GM18520 (cell line): Measurements from ENCODE around the gene CEMP1.

Source experiments
- ATAC-seq: cut with Tn5 transposase; IDR thresholded peaks from one replicate; pipeline ENCODE4 v1.9.1; 2021; ENCODE audit not compliant: unreplicated experiment

The CEMP1 gene

GRCh38 chr16:2505695-2506094 lies 25.5 kb downstream of the CEMP1 start:
- no peak for ATAC-seq

- ATAC-seq = no peak
Observed at GRCh38 chr16:2501946-2502895, 29.0 kb downstream of the CEMP1 start.

DNA sequence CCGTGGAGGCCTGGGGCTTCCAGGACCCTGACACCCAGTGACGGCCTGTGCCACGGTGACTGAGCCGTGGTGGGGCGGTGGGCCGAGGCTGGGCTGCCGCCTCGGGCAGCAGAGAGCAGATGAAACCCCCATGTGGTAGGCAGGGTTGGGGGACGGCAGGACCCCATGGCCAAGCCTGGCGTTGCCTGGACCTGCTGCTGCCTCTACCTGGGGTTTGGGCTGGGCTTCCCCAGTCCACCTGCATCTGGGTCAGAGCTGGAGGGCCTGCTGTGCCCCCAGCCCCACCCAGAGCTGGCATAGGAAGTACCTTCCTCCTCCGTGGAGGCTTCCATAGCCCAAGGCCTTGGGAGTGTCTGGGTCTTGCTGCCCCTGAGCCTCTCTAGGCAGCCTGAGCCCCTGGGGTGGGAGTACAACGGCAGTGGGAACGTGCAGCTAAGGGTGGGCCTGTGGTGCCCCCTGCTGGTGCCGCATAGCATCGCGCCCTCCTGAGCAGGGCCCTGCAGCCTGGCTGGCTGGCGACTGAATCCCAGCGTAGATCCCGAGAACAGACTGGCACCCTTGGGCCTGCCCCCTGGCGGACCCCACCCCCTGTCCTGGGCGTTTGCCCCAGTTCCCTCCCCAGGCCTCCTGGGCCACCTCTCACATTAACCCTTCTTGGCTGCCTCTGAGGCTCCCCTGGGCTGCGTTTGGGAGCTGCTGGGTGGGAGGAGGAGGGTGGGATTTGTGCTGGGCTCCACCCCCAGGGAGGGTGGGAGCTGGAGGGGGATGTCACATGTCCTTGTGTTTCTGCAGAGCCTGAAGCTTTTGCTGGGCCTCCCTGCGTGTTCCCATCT lies 30.1 kb downstream of the CEMP1 start:
- ATAC-seq = no peak

GRCh38 chr16:2500430-2500917 lies 30.7 kb downstream of the CEMP1 start:
- no peak for ATAC-seq

DNA sequence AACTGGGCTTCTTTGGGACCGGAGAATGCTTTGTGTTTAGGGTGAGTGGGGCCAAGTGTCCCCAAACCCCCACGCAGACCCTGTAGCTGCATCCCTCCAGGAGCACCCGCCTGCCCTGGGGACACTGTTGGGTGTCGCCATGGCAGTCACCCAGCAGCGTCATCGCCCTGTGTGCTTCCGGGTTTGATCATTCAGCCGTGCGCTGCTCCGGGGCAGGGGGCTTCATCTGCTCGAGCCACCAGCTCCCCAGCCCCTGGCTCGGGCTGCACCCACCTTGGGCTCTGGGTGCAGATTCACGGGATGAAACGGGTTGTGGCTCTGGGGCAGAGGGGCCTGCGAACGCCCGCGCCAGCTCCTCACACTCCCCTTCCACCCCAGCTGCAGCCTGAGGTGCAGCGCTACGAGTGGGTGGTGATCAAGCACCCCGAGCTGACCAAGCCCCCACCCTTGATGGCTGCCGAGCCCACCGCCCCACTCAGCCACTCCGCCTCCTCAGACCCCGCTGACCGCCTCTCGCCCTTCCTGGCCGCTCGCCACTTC lies 31.2 kb downstream of the CEMP1 start:
- ATAC-seq = no peak

DNA sequence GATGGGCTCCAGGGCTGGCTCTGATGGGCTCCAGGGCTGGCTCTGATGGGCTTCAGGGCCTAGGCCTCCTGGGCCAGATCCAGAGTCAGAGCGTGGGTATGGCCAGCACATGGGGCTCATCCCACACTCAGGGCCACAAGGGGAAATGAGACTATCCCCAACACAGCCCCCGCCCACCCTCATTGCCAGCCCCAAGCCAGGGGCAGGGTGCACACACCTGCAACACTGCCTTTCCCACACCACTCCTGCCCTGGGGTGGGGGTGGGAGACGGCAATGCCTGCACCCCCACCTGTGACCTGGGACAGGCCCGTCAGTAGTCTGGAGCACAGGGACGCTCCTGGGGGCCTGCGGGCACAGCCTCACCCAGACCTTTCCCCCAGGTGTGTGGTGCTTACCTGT lies 31.8 kb downstream of the CEMP1 start:
- ATAC-seq = no peak

DNA sequence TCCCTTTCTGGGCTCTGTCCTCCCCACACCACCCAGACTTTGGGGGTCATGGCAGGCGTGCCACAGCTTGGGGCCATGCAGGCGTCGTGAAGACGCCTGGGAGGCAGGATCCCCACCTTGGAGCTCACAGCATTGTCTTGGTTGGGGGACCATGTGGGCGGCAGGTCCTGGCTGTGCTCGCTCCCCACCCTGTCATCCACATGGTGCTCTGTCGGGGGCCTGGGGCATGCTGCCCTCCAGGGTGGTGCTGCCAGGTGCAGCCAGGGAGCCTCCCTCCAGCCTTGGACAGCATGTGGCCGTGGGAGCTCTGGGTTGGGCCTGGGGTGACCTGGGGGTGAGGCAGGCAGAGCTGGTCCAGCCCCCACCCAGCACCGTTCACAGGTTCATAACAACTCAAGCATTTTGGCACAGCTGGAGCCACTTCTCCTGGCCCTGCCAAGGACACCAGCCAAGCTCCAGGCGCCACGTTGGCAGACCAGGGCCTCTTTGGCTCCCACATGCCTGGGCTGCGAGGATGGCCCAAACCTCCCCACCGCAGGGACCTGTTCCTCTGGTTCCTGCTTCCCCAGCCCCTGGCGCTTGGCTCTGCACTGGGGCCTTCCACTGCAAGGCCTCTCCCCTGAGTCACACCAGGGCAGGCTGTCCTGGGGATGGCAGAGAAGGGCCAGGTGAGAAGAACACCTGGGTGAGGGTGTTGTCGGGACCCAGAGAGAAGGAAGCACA lies 32.5 kb downstream of the CEMP1 start:
- no peak for ATAC-seq

DNA sequence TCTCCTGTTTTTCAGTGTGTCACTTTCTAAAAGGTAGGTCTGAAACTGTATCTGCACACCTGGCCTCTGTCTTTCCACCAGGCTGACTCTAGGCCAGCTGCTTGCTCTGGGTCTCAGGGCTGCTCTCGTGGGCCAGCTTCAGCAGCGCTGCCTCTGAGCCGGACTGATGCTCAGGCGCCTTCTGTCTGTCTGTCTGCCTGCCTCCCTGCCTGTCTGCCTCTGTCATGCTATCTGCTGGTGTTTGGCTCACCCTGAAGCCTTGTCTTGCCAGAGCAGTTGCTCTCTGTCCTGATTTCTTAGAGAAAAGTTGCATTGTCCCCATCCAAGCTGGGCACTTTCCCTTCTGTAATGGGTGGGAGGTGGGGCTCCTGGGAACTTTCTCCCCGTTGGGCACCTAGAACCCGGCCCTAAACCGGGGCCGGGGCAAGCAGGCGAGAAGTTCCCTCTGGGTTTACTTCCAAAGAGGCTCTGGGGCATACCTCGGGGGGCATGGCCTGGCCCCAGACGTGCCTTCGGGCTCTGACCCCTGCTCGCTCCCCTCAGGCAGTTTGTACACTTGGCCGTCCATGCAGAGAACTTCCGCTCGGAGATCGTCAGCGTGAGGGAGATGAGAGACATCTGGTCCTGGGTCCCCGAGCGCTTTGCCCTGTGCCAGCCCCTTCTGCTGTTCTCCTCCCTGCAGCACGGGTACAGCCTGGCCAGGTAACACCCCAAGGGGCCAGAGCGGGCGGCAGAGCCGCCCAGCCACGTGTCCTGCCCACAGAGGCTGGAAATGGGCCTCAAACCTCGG lies 33.3 kb downstream of the CEMP1 start:
- ATAC-seq = no peak

DNA sequence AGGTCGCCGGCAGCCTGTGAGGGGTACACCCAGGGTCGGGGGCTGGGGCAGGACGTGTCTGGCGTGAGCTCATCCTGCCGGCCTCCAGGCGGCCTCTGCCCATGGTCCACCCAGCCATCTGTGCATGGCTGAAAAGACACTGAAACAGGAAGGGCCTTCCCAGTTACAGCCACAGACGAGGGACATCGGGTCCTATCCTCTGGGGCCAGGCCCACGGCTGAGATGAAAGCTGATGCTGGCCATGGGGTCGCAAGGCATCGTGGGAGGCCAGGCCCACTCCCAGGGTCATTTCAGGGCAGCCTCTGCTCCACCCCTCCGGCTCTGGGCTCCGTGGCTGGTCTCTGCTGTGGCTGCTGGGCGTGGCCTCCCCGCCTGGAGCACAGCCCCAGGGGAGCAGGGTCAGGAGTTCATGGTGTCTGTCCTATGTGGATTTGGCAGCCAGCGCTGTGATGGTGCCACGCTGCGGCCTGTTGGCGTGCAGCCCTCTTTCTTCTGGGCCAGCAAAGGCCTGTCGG lies 34.0 kb downstream of the CEMP1 start:
- ATAC-seq = no peak

GRCh38 chr16:2496223-2497115 lies 34.7 kb downstream of the CEMP1 start:
- ATAC-seq = no peak

DNA sequence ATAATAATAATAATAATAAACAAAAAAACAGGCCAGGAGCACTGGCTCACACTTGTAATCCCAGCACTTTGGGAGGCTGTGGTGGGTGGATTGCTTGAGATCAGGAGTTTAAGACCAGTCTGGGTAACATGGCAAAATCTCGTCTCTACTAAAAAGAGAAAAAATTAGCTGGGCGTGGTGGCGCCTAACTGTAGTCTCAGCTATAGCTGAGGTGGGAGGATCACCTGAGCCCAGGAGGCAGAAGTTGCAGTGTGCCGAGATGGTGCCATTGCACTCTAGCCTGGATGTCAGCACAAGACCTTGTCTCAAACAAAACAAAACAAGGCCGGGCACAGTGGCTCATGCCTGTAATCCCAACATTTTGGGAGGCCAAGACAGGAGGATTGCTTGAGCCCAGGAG lies 36.2 kb downstream of the CEMP1 start:
- ATAC-seq = no peak

GRCh38 chr16:2494616-2495015 lies 36.6 kb downstream of the CEMP1 start:
- no peak for ATAC-seq

DNA sequence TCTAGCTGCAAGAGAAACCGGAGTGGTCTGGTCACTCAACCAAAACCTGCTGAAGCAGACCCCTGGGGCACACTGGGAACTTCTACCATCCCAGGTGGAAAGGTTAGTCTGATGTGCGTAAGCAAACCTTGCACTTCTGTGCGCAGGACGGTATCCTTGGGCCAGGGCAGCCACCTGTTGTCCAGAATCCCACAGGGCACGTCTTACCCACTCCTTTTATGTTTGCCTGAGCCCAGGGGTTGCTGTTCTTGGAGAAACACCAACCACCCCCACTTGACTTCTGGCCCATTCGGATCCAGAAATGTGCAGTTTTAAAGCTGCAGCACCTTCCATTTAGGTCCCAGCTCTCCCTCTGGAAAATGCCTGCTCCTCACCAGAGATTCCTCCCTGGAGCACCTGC lies 37.6 kb downstream of the CEMP1 start:
- no peak for ATAC-seq

GRCh38 chr16:2492292-2492691 lies 38.9 kb downstream of the CEMP1 start:
- no peak for ATAC-seq

- ATAC-seq = no peak
Observed at GRCh38 chr16:2490190-2491105, 40.8 kb downstream of the CEMP1 start.

DNA sequence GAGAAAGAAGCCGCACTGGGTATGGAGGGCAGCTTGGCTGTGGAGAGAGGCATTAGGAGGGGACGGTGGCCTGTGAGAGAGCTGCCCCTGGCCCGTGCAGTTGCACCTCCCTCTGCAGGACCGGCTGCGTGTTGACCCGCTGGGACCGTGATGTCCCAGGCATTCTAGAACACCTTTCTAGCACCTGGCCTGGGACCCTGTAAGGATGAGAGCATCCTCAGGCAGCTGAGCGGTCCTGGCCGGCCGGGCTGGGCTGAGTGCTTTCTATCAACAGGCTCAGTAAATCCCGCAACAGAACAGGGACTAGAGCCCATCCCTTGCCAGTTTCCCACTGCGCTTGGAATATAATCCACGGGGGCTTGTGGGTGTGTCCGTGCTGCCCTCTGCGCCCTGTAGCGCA lies 41.6 kb downstream of the CEMP1 start:
- no peak for ATAC-seq

DNA sequence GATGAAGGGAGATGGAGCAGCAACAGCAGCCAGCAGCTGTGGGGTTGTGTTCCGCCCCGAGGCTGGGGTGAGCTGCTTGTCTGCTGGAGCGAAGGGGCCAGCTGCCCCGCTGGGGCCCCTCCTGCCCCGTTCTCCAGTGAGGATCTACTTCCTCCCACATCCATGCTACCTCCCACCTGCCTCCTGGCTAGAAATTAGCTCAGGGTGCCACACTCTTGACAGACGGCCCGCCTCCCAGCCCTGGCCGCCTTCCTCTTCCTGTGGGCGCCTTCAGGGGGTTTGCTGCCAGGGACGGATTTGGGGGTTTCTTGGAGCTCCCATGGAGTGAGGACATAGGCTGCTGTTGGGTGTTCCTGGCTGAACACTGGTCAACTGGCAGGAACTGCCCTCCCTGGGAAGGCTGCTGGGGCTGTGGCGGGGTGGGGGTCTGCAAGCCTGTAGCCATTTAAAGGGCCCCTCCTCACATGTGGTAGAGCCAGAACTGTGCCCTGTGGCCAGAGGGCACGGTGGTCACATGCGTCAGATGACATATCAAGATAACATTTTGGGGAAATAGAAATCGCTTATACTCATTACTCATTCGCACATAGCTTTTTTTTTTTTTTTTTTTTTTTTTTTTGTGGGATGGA lies 43.2 kb downstream of the CEMP1 start:
- no peak for ATAC-seq

DNA sequence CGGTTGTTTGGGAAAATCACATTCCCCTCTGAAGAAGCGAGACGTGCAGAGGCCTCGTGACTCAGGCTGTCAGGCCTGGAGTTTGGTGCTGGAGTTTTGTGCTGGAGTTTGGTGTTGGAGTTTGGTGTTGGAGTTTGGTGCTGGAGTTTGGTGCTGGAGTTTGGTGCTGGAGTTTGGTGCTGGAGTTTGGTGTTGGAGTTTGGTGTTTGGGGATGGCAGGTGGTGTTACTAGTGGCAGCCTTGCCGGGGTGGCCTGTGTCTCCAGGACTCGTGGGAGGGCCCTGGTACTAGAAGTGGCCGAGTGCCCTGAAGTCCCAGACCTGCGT lies 43.7 kb downstream of the CEMP1 start:
- ATAC-seq = no peak
